Measurements from ENCODE around the gene RANBP3.
"Not testable (repeated sequence)": the region's sequence is repeated elsewhere in the genome, so short reads cannot be mapped to it uniquely, and the experiment has no call there.

Gene RANBP3

DNA sequence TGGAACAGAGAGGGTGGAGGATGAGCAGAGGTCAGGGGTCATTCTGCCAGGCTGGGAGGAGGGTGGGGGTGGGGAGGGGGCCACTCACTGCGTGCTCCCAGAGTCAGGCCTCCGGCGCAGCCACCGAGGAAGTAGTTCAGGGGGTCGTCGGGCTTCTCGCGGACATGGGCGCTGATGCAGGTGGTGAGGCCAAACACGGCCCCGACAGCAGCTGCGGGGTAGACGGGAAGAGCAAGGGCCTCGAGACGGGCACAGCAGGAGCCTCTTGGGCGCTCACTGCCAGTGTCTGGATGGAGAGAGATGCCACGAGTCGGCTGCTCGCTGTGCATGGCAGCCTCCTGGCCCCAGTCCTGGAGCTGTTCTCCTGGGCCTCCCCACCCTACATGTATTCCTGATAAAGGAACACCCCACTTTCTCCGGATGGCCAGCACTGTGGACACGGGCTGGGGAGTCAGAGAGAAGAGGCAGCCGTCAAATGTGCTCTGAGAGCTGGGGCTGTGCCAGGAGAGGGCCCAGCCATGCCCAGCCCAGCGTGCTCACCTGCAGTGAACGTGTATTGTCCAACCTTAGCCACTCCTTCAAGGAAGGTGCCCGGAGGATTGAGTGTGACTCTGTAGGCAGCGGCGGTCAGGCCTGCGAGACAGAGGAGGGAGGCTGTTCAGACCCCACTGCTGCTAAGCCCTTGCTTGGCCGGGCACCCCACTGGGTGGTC is 81.4 kb downstream of the RANBP3 start:
- no peak for DNase-seq

- DNase-seq = no peak
Measured at GRCh38 chr19:5895890-5896289, 82.0 kb downstream of the RANBP3 start.

DNA sequence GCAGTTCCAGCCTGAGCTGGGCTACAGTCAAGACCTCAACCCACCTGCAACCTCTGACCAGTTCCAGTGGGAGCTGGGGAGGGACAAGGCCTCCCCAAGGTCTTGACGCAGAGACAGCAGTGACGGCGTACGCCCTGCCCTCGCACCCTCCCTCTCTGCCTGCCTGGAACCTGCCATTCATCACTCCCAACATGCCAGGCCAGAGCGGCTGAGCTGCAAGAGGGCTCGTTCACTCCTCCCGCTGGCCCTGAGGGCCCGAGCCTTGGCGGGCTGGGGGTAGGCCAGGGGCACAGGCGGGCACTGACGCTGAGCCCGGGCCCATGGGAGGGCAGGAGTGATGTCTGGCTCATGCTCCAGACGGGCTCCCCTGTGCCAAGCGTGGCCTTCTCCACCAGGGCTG is 82.5 kb downstream of the RANBP3 start:
- no peak for DNase-seq

DNA sequence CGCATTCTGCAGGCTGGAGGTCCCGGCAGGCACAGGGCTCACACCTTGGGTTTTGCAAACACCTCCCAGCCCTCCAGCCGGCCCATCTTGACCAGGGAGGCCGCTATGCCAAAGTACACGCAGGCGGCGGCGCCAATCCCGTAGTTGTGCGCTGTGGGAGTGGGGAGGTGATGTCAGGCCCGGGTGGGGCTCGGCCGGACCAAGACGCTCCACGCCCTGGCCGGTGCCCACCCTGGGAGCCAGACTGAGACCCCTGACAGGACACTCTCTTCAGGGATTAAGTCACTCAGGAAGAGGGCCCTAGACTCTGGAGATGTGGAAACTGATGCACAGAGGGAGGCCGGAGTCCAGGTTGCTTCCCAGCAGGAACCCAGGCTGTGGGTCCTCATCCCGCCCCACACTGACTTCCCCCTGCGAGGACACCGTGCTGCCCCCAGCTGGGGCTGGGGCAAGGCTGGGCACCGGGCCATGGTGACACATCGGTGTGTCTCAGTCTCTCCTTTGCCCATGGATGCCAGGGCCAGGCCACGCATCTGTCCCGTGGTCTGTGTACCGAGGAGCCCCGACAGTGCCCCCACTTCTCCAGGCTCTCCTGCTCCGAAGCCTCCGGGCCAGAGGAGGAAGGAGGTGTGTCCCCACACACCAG is 83.1 kb downstream of the RANBP3 start:
- no peak for DNase-seq

- no peak for DNase-seq
Measured at GRCh38 chr19:5893907-5894703, 83.8 kb downstream of the RANBP3 start.

- no peak for DNase-seq
Measured at GRCh38 chr19:5893296-5893903, 84.5 kb downstream of the RANBP3 start.

DNA sequence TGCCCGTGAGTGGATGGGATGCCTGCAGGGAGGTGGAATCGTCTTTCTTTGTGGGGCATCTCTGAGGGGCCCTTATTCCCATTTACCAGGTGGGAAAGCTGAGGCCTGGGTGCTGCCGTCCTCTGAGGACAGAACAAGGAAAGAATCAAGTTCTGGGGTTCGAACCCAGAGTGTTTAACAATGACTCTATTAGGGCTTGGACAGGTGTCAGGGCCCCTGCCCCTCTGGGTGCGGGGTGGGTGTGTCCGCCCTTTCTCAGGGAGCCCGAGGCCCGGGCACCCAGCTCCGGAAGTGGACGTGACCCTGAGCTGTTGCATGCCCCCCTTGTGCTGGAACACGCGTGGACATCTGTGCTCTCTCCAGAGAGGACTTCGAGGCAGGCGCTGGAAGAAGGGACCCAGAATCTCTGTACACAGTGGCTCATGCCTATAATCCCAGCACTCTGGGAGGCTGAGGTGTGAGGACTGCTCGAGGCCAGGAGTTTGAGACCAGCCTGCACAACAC is 85.1 kb downstream of the RANBP3 start:
- no peak for DNase-seq

DNA sequence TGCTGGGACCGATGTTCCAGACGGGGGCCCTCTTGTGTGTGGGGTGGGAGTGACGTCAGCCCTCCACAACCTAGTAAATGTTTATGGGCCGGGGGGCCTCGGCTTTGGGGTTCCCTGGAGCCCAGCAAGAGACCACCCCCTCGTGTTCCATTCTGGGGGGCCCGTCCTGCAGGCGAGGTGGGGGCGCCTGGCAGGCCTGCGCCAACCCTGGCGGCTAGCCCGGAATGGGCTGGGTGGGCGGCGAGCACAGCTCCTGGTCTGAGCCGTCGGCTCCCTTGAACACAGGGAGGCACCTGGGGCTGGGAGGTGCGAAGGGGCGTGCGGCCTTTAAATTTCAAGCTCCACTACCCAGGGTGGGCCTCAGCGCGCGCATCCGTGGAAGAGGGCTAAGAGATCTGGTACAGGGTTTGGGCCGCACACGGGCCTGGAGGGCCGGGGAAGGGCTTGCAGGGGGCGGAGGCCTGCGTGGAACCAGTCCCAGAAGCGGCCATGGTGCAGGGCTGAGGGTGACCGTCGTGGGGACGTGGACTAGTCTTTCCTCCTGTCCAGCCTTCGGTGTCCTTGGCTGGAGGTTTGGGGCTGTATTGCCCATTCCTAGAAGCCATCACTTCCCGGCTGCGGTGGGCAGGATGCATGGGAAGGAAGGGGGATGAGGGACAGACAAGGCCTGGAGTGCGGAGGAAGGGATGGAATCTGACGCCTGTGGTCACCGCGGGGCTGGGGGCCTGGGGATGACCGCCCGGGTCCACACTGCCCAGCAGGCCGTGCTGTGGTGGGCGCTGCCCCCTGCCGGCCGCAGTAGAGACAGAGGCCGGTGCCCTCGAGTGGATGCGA is 85.8 kb downstream of the RANBP3 start:
- no peak for DNase-seq

DNA sequence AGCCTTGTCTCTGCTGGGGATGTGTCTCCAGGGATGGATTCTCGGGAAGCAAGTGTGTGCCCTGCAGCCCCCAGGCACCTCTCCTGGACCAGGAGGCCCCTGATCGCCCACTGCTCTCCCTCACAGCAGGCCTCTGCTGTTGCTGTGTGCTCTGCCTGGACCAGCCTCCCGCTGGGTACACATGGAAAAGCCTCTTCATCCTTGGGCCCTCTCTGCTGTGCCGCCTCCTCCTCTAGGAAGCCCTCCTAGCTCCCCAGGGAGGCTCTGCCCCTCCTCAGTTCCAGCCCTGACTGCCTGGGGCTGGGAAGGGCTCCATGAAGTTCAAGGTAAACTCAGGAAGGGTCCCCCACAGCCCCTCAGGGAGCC is 86.4 kb downstream of the RANBP3 start:
- no peak for DNase-seq

DNA sequence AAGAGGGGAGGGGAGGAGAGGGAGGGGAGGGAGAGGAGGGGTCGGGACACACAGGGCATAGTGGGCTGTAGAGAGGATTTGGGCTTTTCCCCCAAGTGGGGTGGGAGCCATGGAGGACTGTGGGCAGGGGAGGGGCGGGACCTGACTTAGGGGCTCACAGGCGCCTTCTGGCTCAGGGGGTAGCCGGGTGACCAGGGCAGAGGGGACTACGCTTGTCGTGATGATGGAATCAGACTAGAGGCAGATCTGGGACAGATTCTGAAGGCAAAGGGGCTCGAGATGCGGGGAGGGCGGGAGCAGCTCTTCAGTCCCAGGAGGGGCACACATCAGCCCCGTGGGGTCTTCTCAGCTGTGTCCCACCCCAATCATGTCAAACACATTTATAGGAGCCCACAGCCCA is 87.8 kb downstream of the RANBP3 start:
- no peak for DNase-seq

DNA sequence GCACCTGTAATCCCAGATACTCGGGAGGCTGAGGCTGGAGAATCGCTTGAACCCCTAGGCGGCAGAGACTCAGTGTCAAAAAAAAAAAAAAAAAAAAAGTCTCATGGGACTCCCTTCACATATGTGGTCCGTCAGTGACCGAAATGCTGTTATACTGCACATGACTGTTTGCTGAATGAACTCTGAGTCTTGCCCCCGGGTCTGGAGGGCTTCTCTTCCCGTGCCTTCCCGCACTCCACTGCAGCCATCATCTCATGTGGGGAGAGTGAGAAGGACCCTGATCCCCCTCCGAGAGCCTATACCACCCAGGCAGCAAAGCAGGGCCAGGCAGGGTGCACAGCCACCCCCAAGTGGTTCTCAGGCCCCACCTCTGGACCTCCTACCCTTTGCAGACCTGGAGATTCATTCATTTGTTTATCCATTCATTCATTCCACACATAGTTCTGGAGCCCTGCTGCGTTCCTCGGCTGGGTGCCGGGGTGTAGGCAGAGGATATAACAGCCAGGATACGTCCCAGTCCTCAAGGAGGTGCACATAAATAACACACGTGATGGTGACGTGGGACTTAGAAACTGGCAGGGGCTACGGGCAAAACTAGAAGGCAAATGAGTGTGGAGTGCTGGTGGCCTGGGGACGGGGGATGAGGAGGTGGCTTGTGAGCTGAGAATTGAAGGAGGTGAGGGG is 88.5 kb downstream of the RANBP3 start:
- no peak for DNase-seq

- DNase-seq = not testable (repeated sequence)
Measured at GRCh38 chr19:5884065-5884811, 93.7 kb downstream of the RANBP3 start.

DNA sequence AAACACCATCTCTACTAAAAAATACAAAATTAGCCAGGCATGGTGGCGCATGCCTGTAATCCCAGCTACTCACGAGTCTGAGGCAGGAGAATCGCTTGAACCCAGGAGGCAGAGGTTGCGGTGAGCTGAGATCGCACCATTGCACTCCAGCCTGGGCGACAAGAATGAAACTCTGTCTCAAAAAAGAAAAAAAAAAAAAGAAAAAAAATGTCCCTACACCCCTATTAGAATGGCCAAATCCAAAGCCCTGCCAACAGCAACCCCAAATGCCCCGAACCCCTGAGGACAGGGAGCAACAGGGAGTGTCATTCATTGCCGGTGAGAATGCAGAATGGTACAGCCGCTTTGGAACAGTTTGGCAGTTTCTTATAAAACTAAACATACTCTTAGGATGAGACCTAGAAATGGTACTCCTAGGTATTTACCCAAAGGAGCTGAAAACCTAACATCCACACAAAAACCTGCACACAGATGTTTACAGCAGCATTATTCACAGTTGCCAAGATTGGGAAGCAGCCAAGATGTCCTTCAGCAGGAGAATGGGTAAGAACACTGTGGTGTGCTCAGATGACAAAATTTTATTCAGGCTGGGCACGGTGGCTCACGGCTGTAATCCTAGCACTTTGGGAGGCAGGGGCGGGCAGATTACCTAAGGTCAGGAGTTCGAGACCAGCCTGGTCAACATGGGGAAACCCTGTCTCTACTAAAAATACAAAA is 94.6 kb downstream of the RANBP3 start:
- not testable (repeated sequence) for DNase-seq

DNA sequence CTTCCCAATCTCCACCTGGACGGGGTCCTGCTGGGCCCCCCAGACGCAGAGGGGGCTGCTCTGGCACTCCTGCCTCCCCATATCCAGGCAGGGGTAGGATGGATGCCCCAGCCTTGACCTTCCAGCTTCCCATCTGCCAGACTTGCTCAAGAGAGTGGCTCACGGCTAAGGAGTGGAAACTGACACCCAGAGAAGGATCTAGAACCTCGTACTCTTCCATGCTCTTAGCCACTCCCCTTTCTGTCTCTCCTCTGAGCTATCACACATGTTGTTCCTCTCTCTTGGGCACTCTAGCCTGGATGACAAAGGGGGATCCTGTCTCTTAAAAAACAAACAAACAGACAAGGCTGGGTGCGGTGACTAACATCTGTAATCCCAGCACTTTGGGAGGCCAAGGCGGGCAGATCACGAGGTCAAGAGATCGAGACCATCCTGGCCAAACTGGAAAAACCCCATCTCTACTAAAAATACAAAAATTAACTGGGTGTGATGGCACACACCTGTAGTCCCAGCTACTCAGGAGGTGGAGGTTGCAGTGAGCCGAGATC is 95.4 kb downstream of the RANBP3 start:
- DNase-seq = no peak

GRCh38 chr19:5881543-5882299 is 96.2 kb downstream of the RANBP3 start:
- no peak for DNase-seq

- DNase-seq = no peak
Measured at GRCh38 chr19:5880604-5881078, 97.3 kb downstream of the RANBP3 start.

- no peak for DNase-seq
Measured at GRCh38 chr19:5880196-5880595, 97.7 kb downstream of the RANBP3 start.

DNA sequence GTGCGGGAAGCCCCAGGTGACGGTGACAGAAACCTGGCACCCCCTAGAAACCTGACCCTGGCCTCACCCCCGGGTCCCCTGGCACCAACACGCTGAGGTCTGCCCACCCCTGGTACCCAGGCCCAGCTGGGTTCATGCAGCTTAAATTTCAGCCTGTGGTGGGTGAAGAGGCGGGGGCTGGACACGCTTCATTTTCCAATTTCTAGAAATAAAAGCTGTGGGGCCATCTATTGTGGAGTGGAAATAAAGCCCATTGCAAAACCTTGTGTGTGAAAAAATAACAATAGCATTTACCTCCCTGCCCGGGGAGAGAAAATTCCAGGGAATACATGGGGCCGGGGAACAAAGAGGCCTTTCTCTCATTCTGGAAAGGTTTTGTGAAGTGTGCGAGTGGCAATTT is 100.1 kb downstream of the RANBP3 start:
- DNase-seq = no peak

DNA sequence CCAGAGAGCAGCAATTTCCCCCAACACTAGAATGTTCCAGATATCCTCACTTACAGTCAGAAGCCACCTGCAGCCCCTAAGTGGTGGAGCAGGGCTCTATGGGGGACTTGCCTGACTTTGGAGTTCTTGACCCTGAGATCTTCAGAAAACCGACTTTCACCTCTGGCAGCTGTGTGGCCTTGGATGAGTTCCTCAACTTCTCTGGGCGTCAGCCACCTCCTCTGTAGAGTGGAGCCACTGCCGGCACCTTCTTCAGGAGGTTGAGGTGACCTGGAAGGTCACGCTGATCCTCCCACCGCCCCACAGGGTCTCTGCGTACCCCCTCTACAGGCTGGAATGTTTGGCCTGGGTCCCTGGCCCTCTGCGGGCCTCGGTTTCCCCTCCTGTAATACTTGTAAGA is 100.5 kb downstream of the RANBP3 start:
- no peak for DNase-seq
